Activated CD8-positive, alpha-beta memory T cell treated with anti-CD3 and anti-CD28 coated beads for 36 hours (primary cell): ENCODE measurements around the gene WWC2. TPM values are rescaled to one million over a fixed set of nuclear protein-coding genes. Genes with fewer than 3 reads are reported as not detected.

ENCODE experiments used
- CTCF ChIA-PET: fragments of 350-600 bp; sonication (Branson Sonifier 250); formaldehyde crosslinking; loops from one replicate; lab custom pipeline; 2021; ENCODE audit warnings: antibody characterized with exemption; lab: Charles Lee
- POLR2A ChIA-PET: fragments of 350-600 bp; sonication (Branson Sonifier 250); formaldehyde crosslinking; loops from one replicate; lab custom pipeline; 2021; ENCODE audit warnings: antibody characterized with exemption; lab: Charles Lee
- total RNA-seq, 2 experiments: library from RNA; stranded (reverse); gene quantifications; one replicate each; pipeline ENCODE4 v1.2.3, GENCODE V29; 2021

Gene WWC2
- total RNA-seq, 2 experiments from 2014 or later = 1.3 to 1.5 TPM

DNA sequence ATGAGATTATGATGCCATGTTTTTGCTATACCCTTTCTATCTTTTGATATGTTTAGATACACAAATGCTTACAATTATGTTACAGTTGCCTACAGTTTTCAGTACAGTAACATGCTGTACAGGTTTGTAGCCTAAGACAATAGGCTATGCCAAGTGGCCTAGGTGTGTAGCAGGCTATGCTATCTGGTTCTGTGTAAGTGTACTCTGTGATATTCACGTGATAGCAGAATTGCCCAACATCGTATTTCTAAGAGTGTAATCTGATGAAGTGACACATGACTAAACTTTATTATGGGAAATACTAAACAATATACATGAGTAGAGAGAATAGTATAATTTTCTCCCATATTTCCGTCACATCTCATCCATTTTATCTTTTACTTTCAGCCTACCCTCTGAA is 124.0 kb downstream of the WWC2 start:
- ChIA-PET CTCF (no interaction called here), POLR2A (no interaction called here)

DNA sequence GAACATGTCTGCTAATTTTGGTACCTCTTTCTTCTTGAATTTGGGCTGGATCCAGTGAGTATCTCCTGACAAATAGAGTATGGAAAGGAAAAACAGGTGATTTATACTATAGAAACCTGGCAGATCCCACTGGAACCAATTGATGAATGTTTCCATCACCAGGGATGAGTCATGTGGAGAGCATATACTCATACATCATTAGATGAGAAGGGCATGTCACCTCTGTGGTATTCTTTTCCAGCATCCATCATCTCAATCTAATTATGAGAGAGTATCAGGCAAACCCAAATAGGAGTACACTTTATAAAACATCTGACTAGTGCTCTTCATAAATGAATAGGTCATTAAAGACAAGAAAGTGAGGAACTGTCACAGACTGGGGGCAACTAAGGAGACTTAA is 130.3 kb downstream of the WWC2 start:
- CTCF ChIA-PET = no interaction called here
- POLR2A ChIA-PET = no interaction called here

GRCh38 chr4:183240581-183241321 is 141.7 kb downstream of the WWC2 start:
- CTCF ChIA-PET = no interaction called here
- POLR2A ChIA-PET = no interaction called here

DNA sequence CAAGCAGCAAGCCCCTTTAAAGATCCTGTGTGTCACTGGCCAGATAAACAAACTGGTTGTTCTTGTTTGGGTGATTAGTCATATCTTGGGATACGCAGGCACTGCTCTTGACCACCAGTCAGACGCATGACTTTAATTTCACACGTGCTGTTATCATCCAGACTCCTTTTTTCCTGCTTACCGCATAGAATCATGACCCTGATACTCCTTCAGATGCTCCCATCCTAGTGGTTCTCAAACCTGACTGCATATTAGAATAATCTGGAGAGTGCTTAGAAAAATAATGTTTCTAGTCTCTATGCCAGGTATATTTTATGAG is 142.2 kb downstream of the WWC2 start:
- CTCF ChIA-PET = no interaction called here

DNA sequence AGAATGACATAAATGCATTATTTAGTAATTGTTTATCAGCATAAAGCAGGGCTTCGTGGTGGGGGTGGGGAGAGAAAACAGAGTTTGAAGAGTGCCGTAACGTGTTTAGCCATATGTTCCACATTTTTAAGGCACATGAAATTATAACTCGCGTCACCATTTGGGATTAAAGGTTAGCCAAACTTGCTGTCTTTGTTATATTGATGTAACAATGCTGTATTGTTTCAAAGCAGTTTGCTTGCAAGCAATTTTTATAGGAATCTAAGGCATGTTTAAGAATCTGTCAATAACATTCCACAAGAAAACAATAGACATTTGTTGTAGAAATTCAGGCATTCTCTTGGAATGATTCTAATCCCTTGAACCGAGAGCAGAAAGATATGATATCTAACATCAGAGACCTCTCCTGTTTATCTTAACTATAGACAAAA is 142.7 kb downstream of the WWC2 start:
- POLR2A ChIA-PET = no interaction called here
- CTCF ChIA-PET = interaction anchor here (0.5 to 1.2 kb wide), 2 partner anchors 15 to 1855 kb away, joined by 3 to 4 read pairs; no protein-coding TSS in a partner anchor

More for the DNA sequence above, 142.2 kb downstream of the WWC2 start:
- POLR2A ChIA-PET = no interaction called here

GRCh38 chr4:183242291-183242690 is 143.2 kb downstream of the WWC2 start:
- POLR2A ChIA-PET = no interaction called here
- CTCF ChIA-PET = interaction anchor here (0.5 to 1.2 kb wide), 2 partner anchors 15 to 1855 kb away, joined by 3 to 4 read pairs; no protein-coding TSS in a partner anchor

DNA sequence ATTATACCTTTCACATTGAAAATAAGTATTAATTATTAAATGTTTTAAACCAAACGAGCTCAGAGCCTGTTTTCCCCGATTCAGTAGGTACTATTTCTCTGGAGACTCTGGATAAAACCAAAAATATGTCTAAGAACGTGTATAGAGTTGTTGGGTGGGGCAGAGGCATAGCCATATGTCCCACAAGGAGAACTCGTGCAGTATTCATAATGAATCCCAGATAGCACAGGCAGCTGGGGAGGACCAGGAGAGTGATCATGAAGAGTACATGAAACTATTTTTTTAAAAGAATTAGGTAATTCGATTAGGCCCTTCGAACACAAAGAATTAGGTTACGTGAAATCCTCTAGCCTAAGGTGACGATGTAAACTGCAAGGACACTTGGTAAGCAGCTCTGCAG is 145.0 kb downstream of the WWC2 start:
- ChIA-PET CTCF (no interaction called here), POLR2A (no interaction called here)

- POLR2A ChIA-PET = no interaction called here
- CTCF ChIA-PET = interaction anchor here (2.2 kb wide), 1 partner anchor 12 kb away, joined by 5 read pairs; no protein-coding TSS in a partner anchor
These were observed 145.4 kb downstream of the WWC2 start for GRCh38 chr4:183244506-183244905.

GRCh38 chr4:183248201-183248600 is 149.1 kb downstream of the WWC2 start:
- ChIA-PET CTCF (interaction anchor here (0.6 kb wide), 1 partner anchor 42 kb away, joined by 3 read pairs; no protein-coding TSS in a partner anchor), POLR2A (no interaction called here)

DNA sequence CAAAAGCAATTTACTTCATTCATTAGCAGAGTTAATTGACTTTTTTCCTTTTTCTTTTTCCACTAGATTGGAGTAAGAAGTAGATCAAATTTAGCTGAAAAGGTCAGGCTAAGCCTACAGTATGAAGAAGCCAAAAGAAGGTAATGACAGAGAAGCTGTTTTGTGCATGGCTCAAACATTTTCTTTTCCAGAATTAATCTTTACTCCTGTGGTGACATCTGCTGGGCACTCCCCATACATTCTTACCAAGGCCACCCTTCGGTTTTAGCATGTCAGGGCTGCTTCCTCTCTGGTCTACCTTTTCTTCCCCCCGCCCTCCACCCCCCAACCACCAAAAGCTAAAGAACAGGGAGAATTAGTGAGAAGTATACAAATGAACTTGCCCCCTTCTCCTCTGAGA is 150.8 kb downstream of the WWC2 start:
- ChIA-PET CTCF (interaction anchor here (0.8 to 2.5 kb wide), 3 partner anchors 150 to 312 kb away, joined by 3 to 13 read pairs (median 8); no protein-coding TSS in a partner anchor), POLR2A (no interaction called here)

DNA sequence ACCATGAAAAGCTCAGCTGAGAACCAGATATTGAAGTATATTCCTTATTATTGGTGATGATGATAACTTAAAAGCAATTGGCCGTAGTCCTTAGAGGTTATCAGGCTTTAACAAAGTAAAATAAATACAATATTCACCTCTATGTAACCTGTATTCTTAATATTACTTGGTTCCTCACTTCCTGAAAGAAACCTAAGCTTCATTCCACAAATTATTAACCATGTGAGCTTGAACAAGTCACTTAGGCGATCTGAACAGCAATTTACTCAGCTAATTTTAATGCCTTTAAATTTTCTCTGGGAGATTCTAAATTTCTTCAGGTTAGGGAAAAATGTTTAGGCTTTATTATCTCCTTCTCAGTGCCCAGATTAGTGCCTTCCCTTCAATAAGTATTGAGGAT is 151.8 kb downstream of the WWC2 start:
- ChIA-PET CTCF (interaction anchor here (1.9 to 2.5 kb wide), 3 partner anchors 12 to 313 kb away, joined by 5 to 13 read pairs (median 8); no protein-coding TSS in a partner anchor), POLR2A (no interaction called here)

GRCh38 chr4:183252959-183253358 is 153.9 kb downstream of the WWC2 start:
- CTCF ChIA-PET = no interaction called here
- POLR2A ChIA-PET = no interaction called here

DNA sequence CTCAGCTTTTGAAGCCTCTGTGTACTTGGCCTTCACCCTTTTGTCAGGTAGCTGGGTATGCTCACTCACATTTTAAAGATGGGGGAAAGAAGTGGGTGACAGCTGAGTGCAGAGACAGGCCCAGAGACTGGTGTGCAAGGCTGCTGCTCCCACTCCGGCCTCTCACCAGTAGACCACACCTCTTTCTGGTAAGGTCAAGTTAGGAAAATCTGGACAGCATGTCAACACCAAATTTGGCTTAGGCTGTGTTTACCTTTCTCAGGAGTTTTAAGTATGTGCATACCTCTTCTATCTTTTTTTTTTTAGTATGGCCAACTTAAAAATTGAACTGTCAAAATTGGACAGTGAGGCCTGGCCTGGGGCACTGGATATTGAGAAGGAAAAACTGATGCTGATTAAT is 154.4 kb downstream of the WWC2 start:
- ChIA-PET CTCF (interaction anchor here (0.9 to 1.4 kb wide), 2 partner anchors 180 to 315 kb away, joined by 3 read pairs; no protein-coding TSS in a partner anchor), POLR2A (no interaction called here)

- CTCF ChIA-PET = interaction anchor here (0.9 to 1.4 kb wide), 2 partner anchors 181 to 316 kb away, joined by 3 read pairs; no protein-coding TSS in a partner anchor
- POLR2A ChIA-PET = no interaction called here
These were observed 155.1 kb downstream of the WWC2 start for GRCh38 chr4:183254162-183254561.

GRCh38 chr4:183255487-183255886 is 156.4 kb downstream of the WWC2 start:
- ChIA-PET CTCF (interaction anchor here (0.7 to 1.5 kb wide), 4 partner anchors 10 to 191 kb away, joined by 3 to 6 read pairs (median 4); no protein-coding TSS in a partner anchor), POLR2A (no interaction called here)

- POLR2A ChIA-PET = no interaction called here
- CTCF ChIA-PET = interaction anchor here (0.6 to 1.5 kb wide), 8 partner anchors 11 to 1640 kb away, joined by 3 to 5 read pairs (median 3); no protein-coding TSS in a partner anchor
These were observed 157.3 kb downstream of the WWC2 start for GRCh38 chr4:183256343-183256742.

DNA sequence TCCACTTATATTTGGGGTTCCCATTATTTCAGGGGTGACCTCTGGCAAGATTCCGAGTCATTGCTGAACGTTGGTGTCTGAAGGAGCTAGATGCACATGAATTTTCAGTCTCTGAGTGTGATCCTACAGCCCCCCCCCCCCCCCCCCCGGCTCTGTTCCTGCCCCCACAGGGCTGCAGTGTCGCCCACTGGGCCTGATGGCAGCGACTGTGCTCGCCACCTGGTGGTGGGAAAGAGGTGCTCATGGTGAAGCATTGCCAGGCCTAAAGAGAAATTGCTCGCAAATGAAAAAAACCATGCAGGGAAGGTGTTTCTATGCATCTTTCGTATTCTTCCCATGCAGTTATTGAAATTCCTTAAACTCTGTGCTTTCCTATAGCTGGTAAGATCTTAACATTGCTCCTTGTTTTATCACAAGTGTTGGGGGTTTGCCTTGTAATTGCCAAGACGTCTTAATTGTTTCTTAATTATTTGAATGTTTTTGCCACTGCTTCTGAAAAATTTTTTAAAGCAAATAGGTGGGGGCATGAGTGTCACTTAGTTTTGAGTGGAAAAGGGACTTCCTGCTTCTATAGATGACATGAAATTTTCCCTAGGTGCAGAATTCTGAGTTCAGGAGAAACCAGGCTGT is 157.8 kb downstream of the WWC2 start:
- CTCF ChIA-PET = interaction anchor here (0.6 to 1.5 kb wide), 9 partner anchors 11 to 1639 kb away, joined by 3 to 5 read pairs (median 3); no protein-coding TSS in a partner anchor
- POLR2A ChIA-PET = no interaction called here

GRCh38 chr4:183257808-183258207 is 158.8 kb downstream of the WWC2 start:
- POLR2A ChIA-PET = no interaction called here
- CTCF ChIA-PET = interaction anchor here (1.2 to 1.5 kb wide), 2 partner anchors 32 to 187 kb away, joined by 3 read pairs; no protein-coding TSS in a partner anchor

GRCh38 chr4:183260491-183261151 is 161.6 kb downstream of the WWC2 start:
- ChIA-PET POLR2A (no interaction called here), CTCF (interaction anchor here (0.8 kb wide), 1 partner anchor 322 kb away, joined by 3 read pairs; no protein-coding TSS in a partner anchor)
